ENCODE results near the gene PIWIL4.

The PIWIL4 gene

DNA sequence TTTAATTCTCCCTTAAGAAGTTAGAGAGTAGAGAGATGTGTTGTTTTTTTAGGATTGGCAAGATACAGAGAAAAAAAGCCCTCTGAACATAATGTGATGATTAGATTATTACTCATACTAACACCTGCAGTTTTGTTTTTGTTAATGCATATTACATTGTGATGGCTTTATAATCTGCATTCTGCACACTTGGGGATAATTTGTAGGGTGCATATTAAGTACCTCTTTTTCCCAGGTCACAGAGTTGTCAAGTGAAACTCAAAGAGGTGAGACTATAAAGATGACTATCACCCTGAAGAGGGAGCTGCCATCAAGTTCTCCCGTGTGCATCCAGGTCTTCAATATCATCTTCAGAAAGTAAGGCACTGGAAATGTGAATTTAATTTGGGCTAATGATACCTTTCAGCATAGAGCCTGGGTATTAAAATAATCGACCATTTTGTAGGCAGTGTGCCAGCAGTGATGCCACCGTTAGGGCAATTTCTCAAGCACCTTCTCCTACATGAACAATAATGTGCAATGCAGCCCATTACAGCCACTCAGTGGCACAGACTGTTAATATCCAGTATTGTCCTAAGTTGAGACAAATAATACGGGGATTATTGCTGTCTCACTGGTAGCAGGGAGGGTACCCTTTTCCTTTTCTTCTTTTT, 16.2 kb downstream of the PIWIL4 start:
- Histone ChIP-seq H3K9me2 (replicated peaks; ENCODE audit: low read depth, low read length) (no peaks in the 10 kb centered on the region), H3K36me3 (ENCODE audit: insufficient read depth, low read length) (no peaks in the 10 kb centered on the region), H3K79me2 (ENCODE audit: insufficient read depth, low read length) (no peaks in the 10 kb centered on the region), H2AFZ (ENCODE audit: low read length) (no peak overlapping the region), H3K27me3 (ENCODE audit: insufficient read depth, low read length, poor library complexity, severe bottlenecking) (no peaks in the 10 kb centered on the region), H4K20me1 (ENCODE audit: insufficient read depth, low read length, poor library complexity, severe bottlenecking) (no peaks in the 10 kb centered on the region), H3K9me3 (ENCODE audit: insufficient read depth, low read depth, low read length) (no peaks in the 10 kb centered on the region), H3K4me2 (ENCODE audit: low read depth, low read length, poor library complexity, severe bottlenecking) (no peak overlapping the region), H3K4me1 (ENCODE audit: insufficient read depth, low read length, poor library complexity, severe bottlenecking) (peaks cover 5% of the 10 kb centered on the region), H3K9ac (ENCODE audit: low read depth, low read length, poor library complexity, severe bottlenecking) (no peak overlapping the region), H3F3A (ENCODE audit: low read depth) (no peaks in the 10 kb centered on the region), H3K4me3 (ENCODE audit: low read length, poor library complexity, severe bottlenecking) (no peak overlapping the region)
- TF ChIP-seq EZH2phosphoT487 (IDR thresholded peaks at IDR 0.05; ENCODE audit: borderline replicate concordance) (no peak), CTCF (conservative IDR thresholded peaks at IDR 0.05; ENCODE audit: low read length) (no peak)

DNA sequence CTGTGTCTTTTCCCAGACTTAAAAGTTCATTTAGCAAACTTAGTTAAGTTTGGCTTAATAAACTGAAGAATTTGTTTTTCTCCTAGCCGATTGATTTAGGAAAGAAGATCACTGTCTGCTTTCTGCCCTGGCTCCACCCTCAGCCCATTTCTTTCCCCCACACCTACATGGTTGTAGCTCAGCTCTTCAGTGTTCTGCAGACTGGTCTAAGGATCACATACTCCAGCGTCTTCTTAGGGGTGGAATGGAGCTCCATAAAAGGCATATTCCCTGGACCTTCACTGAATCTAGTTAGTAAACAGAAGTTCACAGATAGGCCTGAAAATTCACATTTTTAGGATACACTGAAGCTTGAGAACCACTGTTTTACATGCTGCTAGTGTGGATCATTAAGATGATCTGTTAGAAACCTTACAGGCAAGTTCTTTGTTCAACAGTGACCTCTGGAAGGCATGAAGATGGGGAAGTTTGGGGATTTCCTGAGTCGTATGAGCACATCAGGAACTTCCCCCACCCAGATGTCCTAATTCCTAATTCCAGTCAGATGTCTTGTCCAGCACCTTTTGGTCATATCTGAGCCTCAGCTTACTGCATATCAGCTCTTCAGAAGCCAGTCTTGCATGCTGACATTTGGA, 16.8 kb downstream of the PIWIL4 start:
- Histone ChIP-seq H3K9ac (ENCODE audit: low read depth, low read length, poor library complexity, severe bottlenecking) (no peak overlapping the region), H3K9me2 (replicated peaks; ENCODE audit: low read depth, low read length) (no peaks in the 10 kb centered on the region)
- TF ChIP-seq EZH2phosphoT487 (IDR thresholded peaks at IDR 0.05; ENCODE audit: borderline replicate concordance) = no peak
- TF ChIP-seq CTCF (conservative IDR thresholded peaks at IDR 0.05; ENCODE audit: low read length) = no peak

GRCh38 chr11:94584978-94585377, 17.8 kb downstream of the PIWIL4 start:
- no peaks in the 10 kb centered on the region for H3K9me2 ChIP-seq (replicated peaks; ENCODE audit: low read depth, low read length)
- H3F3A ChIP-seq (ENCODE audit: low read depth) = no peaks in the 10 kb centered on the region
- no peaks in the 10 kb centered on the region for H3K4me1 ChIP-seq (ENCODE audit: insufficient read depth, low read length, poor library complexity, severe bottlenecking)
- H2AFZ ChIP-seq (ENCODE audit: low read length) = no peak overlapping the region
- no peaks in the 10 kb centered on the region for H3K79me2 ChIP-seq (ENCODE audit: insufficient read depth, low read length)
- H3K9ac ChIP-seq (ENCODE audit: low read depth, low read length, poor library complexity, severe bottlenecking) = no peak overlapping the region
- TF ChIP-seq CTCF (conservative IDR thresholded peaks at IDR 0.05; ENCODE audit: low read length) (no peak), EZH2phosphoT487 (IDR thresholded peaks at IDR 0.05; ENCODE audit: borderline replicate concordance) (no peak)
- H3K27me3 ChIP-seq (ENCODE audit: insufficient read depth, low read length, poor library complexity, severe bottlenecking) = no peaks in the 10 kb centered on the region
- no peak overlapping the region for H3K4me3 ChIP-seq (ENCODE audit: low read length, poor library complexity, severe bottlenecking)
- no peaks in the 10 kb centered on the region for H4K20me1 ChIP-seq (ENCODE audit: insufficient read depth, low read length, poor library complexity, severe bottlenecking)
- H3K9me3 ChIP-seq (ENCODE audit: insufficient read depth, low read depth, low read length) = no peaks in the 10 kb centered on the region
- no peak overlapping the region for H3K4me2 ChIP-seq (ENCODE audit: low read depth, low read length, poor library complexity, severe bottlenecking)
- no peaks in the 10 kb centered on the region for H3K36me3 ChIP-seq (ENCODE audit: insufficient read depth, low read length)

More for the DNA sequence above, 16.8 kb downstream of the PIWIL4 start:
- H3K79me2 ChIP-seq (ENCODE audit: insufficient read depth, low read length) = no peaks in the 10 kb centered on the region
- no peak overlapping the region; the same call in 1 of the 2 replicates for H2AFZ ChIP-seq (ENCODE audit: low read length)
- H3K4me1 ChIP-seq (ENCODE audit: insufficient read depth, low read length, poor library complexity, severe bottlenecking) = no peaks in the 10 kb centered on the region
- no peak overlapping the region for H3K4me2 ChIP-seq (ENCODE audit: low read depth, low read length, poor library complexity, severe bottlenecking)
- no peaks in the 10 kb centered on the region for H3K36me3 ChIP-seq (ENCODE audit: insufficient read depth, low read length)
- H3K27me3 ChIP-seq (ENCODE audit: insufficient read depth, low read length, poor library complexity, severe bottlenecking) = no peaks in the 10 kb centered on the region
- H3K4me3 ChIP-seq (ENCODE audit: low read length, poor library complexity, severe bottlenecking) = no peak overlapping the region
- H3K9me3 ChIP-seq (ENCODE audit: insufficient read depth, low read depth, low read length) = no peaks in the 10 kb centered on the region
- no peaks in the 10 kb centered on the region for H4K20me1 ChIP-seq (ENCODE audit: insufficient read depth, low read length, poor library complexity, severe bottlenecking)
- no peaks in the 10 kb centered on the region for H3F3A ChIP-seq (ENCODE audit: low read depth)
